ENCODE data around the gene HSD17B10. TPM values are rescaled to one million over a fixed set of nuclear protein-coding genes. Genes with fewer than 3 reads are reported as not detected.
A peak's percentile ranks its signal among the peaks of the same experiment; 100 is the strongest.

Gene HSD17B10
- total and polyA plus RNA-seq, 8 donors = 16.1 to 84.3 (median 36.2) TPM; not detected in 1

DNA sequence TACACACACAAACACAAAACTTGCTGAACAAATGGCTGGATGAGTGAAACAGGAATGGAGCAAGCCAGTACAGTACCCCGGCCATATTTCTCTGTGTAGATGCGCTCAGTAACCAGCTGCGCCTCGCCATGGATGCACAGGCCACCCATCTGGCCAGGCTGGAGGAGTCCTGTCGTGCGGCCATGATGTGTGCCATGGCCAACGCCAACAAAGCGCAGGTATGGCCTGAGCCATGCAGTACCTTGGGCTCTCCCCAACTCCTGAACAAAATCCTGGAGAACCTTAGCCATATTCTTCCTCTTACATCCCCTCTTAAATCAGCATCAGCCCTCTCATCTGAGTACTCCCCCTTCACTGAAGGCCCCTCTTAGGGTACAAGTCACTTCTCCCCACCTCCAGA, 4.4 kb downstream of the HSD17B10 start:
- TF ChIP-seq EP300 (IDR thresholded peaks at IDR 0.05) = no peak
- TF ChIP-seq, protein P1, sequence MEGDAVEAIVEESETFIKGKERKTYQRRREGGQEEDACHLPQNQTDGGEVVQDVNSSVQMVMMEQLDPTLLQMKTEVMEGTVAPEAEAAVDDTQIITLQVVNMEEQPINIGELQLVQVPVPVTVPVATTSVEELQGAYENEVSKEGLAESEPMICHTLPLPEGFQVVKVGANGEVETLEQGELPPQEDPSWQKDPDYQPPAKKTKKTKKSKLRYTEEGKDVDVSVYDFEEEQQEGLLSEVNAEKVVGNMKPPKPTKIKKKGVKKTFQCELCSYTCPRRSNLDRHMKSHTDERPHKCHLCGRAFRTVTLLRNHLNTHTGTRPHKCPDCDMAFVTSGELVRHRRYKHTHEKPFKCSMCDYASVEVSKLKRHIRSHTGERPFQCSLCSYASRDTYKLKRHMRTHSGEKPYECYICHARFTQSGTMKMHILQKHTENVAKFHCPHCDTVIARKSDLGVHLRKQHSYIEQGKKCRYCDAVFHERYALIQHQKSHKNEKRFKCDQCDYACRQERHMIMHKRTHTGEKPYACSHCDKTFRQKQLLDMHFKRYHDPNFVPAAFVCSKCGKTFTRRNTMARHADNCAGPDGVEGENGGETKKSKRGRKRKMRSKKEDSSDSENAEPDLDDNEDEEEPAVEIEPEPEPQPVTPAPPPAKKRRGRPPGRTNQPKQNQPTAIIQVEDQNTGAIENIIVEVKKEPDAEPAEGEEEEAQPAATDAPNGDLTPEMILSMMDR (IDR thresholded peaks at IDR 0.05) = no peak
- no peak for TF ChIP-seq POLR2A (IDR thresholded peaks at IDR 0.05)
- no peak for TF ChIP-seq POLR2AphosphoS5 (IDR thresholded peaks at IDR 0.05)
- H3K36me3 ChIP-seq = peaks cover 0 to 45% (median 34%) of the 10 kb centered on the region in 4 donors

DNA sequence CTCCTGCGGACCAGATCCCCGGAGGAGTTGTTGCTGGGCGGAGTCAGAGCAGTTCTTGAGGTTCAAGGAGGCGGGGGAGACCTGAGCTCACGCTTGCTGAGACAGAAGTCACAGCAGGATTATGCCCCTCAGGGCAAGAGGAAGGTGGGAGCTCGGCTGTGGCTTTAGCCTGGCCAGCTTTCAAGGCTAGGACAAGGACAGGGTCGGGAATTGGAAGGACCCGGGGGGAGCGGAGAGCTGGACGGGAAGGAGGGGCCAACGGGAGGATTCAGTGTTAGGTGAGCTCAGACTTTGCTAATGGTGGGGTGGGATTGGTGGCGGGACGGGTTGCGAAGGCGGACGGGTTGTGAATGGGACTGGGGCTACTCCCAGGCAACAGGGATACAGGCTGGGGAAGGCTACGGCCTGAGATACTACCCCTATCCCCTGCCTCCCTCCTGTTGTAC, 11.3 kb downstream of the HSD17B10 start, which contains the start of gene RIBC1:
RIBC1 (plus strand) TSS at position 13 of the 446 bp plus-strand sequence. CDS start 3,404 bp downstream, outside the sequence.
- TF ChIP-seq, protein P1 (IDR thresholded peaks at IDR 0.05) = no peak
- TF ChIP-seq POLR2AphosphoS5 (IDR thresholded peaks at IDR 0.05) = no peak
- Histone ChIP-seq H3K27me3 (no peaks in the 10 kb centered on the region), H3K36me3 (peaks cover 0 to 5% (median 0%) of the 10 kb centered on the region in 4 donors), H3K9me3 (no peaks in the 10 kb centered on the region), H3K4me3 (peak within 1 kb of the TSS; percentile 57 to 75 (median 66)), H3K27ac (peak within 1 kb of the TSS; percentile 89 to 96 (median 96)), H3K4me1 (peaks cover 4 to 33% (median 23%) of the 10 kb centered on the region in 4 donors)
- no peak for DNase-seq
- WGBS, 5 donors = 4 to 8% (median 5%) methylated on average over 15 to 17 of the region's 17 CpGs
- intact Hi-C loops (cut with DNase I; ENCODE audit: low total_unique reads) = no loop called here

More for the DNA sequence above, 4.4 kb downstream of the HSD17B10 start:
- WGBS, 5 donors = 94 to 99% (median 95%) methylated on average over 8 of the region's 8 CpGs
- no peak overlapping the region for H3K4me3 ChIP-seq
- no peak for DNase-seq
- no peaks in the 10 kb centered on the region for H3K9me3 ChIP-seq
- peaks cover 0 to 10% (median 0%) of the 10 kb centered on the region in 3 donors for H3K27me3 ChIP-seq
- intact Hi-C loops (cut with DNase I; ENCODE audit: low total_unique reads) = loop anchor here (10.0 kb wide), 1 partner anchor 115 kb away; no protein-coding TSS in a partner anchor
- H3K4me1 ChIP-seq = peaks cover 0 to 12% (median 8%) of the 10 kb centered on the region in 4 donors
- H3K27ac ChIP-seq = no peak overlapping the region

DNA sequence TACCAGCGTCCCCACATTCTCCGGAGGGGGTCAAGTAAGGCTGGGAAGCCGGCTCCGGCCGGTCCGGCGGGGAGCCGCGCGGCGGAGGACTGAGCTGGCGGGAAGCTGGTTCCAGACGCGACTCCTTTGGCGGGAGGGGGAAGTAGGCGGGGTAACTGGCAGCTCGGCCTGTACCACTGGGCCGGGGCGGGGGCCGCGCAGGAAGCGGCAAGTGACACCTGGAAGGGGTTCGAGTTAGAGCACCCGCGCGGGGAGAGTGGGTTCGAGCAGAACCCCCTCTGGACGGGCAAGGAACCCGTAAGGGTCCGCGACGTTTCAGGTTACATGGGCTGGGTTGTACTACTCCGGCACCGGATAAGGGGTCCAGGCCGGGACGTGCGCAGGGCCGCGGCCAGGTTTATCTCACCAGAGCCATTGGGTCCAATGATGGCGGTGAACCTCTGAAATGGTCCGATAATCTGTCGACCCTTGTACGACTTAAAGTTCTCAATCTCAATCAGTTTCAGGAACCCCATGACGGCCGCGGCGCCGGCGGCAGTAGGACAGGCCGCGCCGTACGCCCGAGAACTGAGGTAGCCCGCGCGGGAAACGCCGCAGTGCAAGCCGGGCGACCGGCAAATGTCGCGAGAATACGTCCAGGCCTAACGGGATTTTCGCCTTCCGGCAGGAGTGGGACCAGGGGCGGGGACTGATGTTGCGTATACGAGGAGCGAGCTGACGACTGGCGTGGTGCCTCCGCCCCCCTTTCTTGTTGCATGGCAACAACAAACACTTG, 11.9 kb downstream of the HSD17B10 start, which contains the start of gene SMC1A:
SMC1A (minus strand) TSS at position 569 of the 775 bp plus-strand sequence; CDS start at position 515, 54 bp downstream.
- peak within 1 kb of the TSS; percentile 57 to 75 (median 66) for H3K4me3 ChIP-seq
- intact Hi-C loops (cut with DNase I; ENCODE audit: low total_unique reads) = no loop called here
- no peaks in the 10 kb centered on the region for H3K36me3 ChIP-seq
- H3K27ac ChIP-seq = peak within 1 kb of the TSS; percentile 89 to 96 (median 96)
- H3K4me1 ChIP-seq = peaks cover 4 to 33% (median 23%) of the 10 kb centered on the region in 4 donors
- H3K27me3 ChIP-seq = no peaks in the 10 kb centered on the region
- TF ChIP-seq, protein P1 (IDR thresholded peaks at IDR 0.05) = no peak
- TF ChIP-seq EP300 (IDR thresholded peaks at IDR 0.05) = no peak
- TF ChIP-seq POLR2AphosphoS5 (IDR thresholded peaks at IDR 0.05) = peak; percentile 75 to 85 (median 85)
- TF ChIP-seq POLR2A (IDR thresholded peaks at IDR 0.05) = peak in 1 of 4 donors; percentile 12
- H3K9me3 ChIP-seq = no peaks in the 10 kb centered on the region
- 0 to 1% (median 0%) methylated on average over 6 to 75 of the region's 75 CpGs for WGBS, 5 donors
- peak; percentile 99 to 100 for DNase-seq

DNA sequence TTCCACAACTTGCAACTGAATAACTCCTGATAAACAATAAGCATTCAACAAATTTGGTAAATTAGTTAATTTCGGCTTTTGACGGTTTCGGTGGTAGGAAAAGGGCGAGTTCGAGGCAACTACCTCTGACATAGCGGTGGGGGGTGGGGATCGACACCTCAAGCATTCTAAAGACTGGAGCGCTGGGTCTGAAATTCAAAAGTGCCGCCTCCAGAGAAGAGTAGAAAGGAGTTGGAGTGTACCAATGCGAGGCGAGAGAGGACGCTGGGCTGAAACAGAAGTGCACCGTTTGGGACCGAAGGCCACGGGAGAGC, 12.4 kb downstream of the HSD17B10 start:
- TF ChIP-seq POLR2AphosphoS5 (IDR thresholded peaks at IDR 0.05) (no peak), POLR2A (IDR thresholded peaks at IDR 0.05) (no peak), EP300 (IDR thresholded peaks at IDR 0.05) (no peak)
- TF ChIP-seq, protein P1 (IDR thresholded peaks at IDR 0.05) = no peak
- 0 to 2% (median 0%) methylated on average over 9 to 15 of the region's 15 CpGs for WGBS, 5 donors
- Histone ChIP-seq H3K9me3 (no peaks in the 10 kb centered on the region), H3K4me3 (peak overlapping the region; percentile 57 to 75 (median 66)), H3K27me3 (no peaks in the 10 kb centered on the region), H3K36me3 (no peaks in the 10 kb centered on the region), H3K27ac (peak overlapping the region; percentile 89 to 96 (median 96)), H3K4me1 (peaks cover 4 to 33% (median 23%) of the 10 kb centered on the region in 4 donors)
- no peak for DNase-seq
- intact Hi-C loops (cut with DNase I; ENCODE audit: low total_unique reads) = no loop called here

Measured in stomach (tissue), 9 donors.